B cell (primary cell): ENCODE measurements around the gene KRTAP10-3. TPM values are rescaled to one million over a fixed set of nuclear protein-coding genes. Genes with fewer than 3 reads are reported as not detected.

Source experiments
- ATAC-seq: fragments of 200-7000 bp; cut with Tn5 transposase; one replicate; pipeline ENCODE4 v1.10.0; 2021; ENCODE audit warnings: low read depth, mild to moderate bottlenecking, moderate number of reproducible peaks, moderate library complexity
- CTCF ChIA-PET: fragments of 350-600 bp; sonication (Branson Sonifier 250); formaldehyde crosslinking; loops from one replicate; lab custom pipeline; 2021; ENCODE audit warnings: antibody characterized with exemption, inconsistent platforms; lab: Charles Lee
- POLR2A ChIA-PET: fragments of 350-600 bp; sonication (Branson Sonifier 250); formaldehyde crosslinking; loops from one replicate; lab custom pipeline; 2021; ENCODE audit warnings: antibody characterized with exemption; lab: Charles Lee
- DNase-seq: peaks from one replicate; pipeline ENCODE4 v3.0.0; 2013
- H2AFZ ChIP-seq: 2 replicates; pipeline ENCODE4 v1.6.1; 2012; ENCODE audit warnings: mild to moderate bottlenecking, low read depth, low read length; ENCODE audit not compliant: insufficient read depth, poor library complexity, severe bottlenecking
- H3K27ac ChIP-seq, 2 donors: 1 replicate in 1 of 2; 2 replicates in 1 of 2; pipeline ENCODE4 v1.5.1; 2012 to 2013; ENCODE audit warnings: low read length in 2 of 2, mild to moderate bottlenecking in 2 of 2, moderate library complexity in 1 of 2
- H3K27me3 ChIP-seq, 4 experiments: fragments of 200-600 bp in 1 of 4; sonication (generic) in 1 of 4; replicated peaks in 1 of 4; 1 replicate in 2 of 4; 2 replicates in 2 of 4; pipeline versions ENCODE4 v1.6.1 to v1.7.0; 2013 to 2016; ENCODE audit warnings: low read length in 3 of 4, mild to moderate bottlenecking in 2 of 4, mixed read lengths in 1 of 4, moderate library complexity in 1 of 4; ENCODE audit not compliant: insufficient read depth in 4 of 4, control insufficient read depth in 3 of 4; ENCODE audit errors: control extremely low read depth in 1 of 4
- H3K36me3 ChIP-seq, 2 experiments: replicated peaks in 1 of 2; 1 replicate in 1 of 2; 2 replicates in 1 of 2; pipeline versions ENCODE4 v1.6.1 to v1.7.1; 2013; ENCODE audit warnings: low read length in 1 of 2; ENCODE audit not compliant: insufficient read depth in 2 of 2, control insufficient read depth in 1 of 2; ENCODE audit errors: control extremely low read depth in 1 of 2, extremely low read depth in 1 of 2
- H3K4me1 ChIP-seq, 2 donors: fragments of 200-600 bp in 1 of 2; sonication (generic) in 1 of 2; 1 replicate in 1 of 2; 2 replicates in 1 of 2; pipeline versions ENCODE4 v1.5.1 to v1.6.1; 2013 to 2017; ENCODE audit warnings: low read length in 2 of 2; ENCODE audit not compliant: control insufficient read depth in 2 of 2, insufficient read depth in 2 of 2
- H3K4me2 ChIP-seq: replicated peaks from 2 replicates; pipeline ENCODE3; 2012; ENCODE audit warnings: mild to moderate bottlenecking, low read depth, low read length; ENCODE audit not compliant: poor library complexity, severe bottlenecking
- H3K4me3 ChIP-seq, 5 experiments: fragments of 200-600 bp in 1 of 5; sonication (generic) in 1 of 5; 1 replicate in 3 of 5; 2 replicates in 2 of 5; pipeline versions ENCODE4 v1.5.1 to v1.7.0; 2011 to 2016; ENCODE audit warnings: low read length in 4 of 5, mild to moderate bottlenecking in 4 of 5, low read depth in 2 of 5, control low read depth in 1 of 5, moderate library complexity in 1 of 5; ENCODE audit not compliant: insufficient read depth in 1 of 5; ENCODE audit errors: control extremely low read depth in 1 of 5, extremely low read depth in 1 of 5
- H3K79me2 ChIP-seq: fragments of 200-600 bp; sonication (generic); one replicate; pipeline ENCODE4 v1.6.0; 2016; ENCODE audit warnings: low read length; ENCODE audit not compliant: control insufficient read depth, insufficient read depth
- H3K9ac ChIP-seq: fragments of 200-600 bp; sonication (generic); 2 replicates; pipeline ENCODE4 v1.6.1; 2017; ENCODE audit warnings: mild to moderate bottlenecking, low read length, moderate library complexity
- H3K9me3 ChIP-seq, 3 donors: one replicate each; pipeline versions ENCODE4 v1.6.1 to v1.7.1; 2013; ENCODE audit warnings: low read length in 2 of 3; ENCODE audit not compliant: control insufficient read depth in 2 of 3, insufficient read depth in 1 of 3; ENCODE audit errors: control extremely low read depth in 1 of 3
- H4K20me1 ChIP-seq: 2 replicates; pipeline ENCODE4 v1.6.0; 2012; ENCODE audit warnings: mild to moderate bottlenecking, low read length; ENCODE audit not compliant: insufficient read depth, control insufficient read depth, poor library complexity, severe bottlenecking
- H3K27ac Mint-ChIP-seq: one replicate; pipeline ENCODE4 v1.8.0; 2021; ENCODE audit warnings: mixed read lengths
- H3K27me3 Mint-ChIP-seq: one replicate; pipeline ENCODE4 v1.8.0; 2021; ENCODE audit warnings: mixed read lengths
- H3K4me1 Mint-ChIP-seq: one replicate; pipeline ENCODE4 v1.8.0; 2021; ENCODE audit warnings: mixed read lengths
- H3K4me3 Mint-ChIP-seq: one replicate; pipeline ENCODE4 v1.8.0; 2021; ENCODE audit warnings: mixed read lengths
- H3K9me3 Mint-ChIP-seq: one replicate; pipeline ENCODE4 v1.8.0; 2022; ENCODE audit warnings: mixed read lengths; ENCODE audit not compliant: insufficient read depth
- CTCF ChIP-seq: fragments of 200-600 bp; IDR thresholded peaks from one replicate; pipeline ENCODE4 v1.8.0; 2022; ENCODE audit warnings: antibody characterized with exemption, mild to moderate bottlenecking
- EZH2 ChIP-seq: IDR thresholded peaks from 2 replicates; pipeline ENCODE4 v1.6.1; 2012; ENCODE audit warnings: borderline replicate concordance, low read depth, mild to moderate bottlenecking, moderate library complexity, low read length; ENCODE audit not compliant: insufficient read depth, poor library complexity, severe bottlenecking
- WGBS: methylation state at CpG from one replicate; pipeline ENCODE4 v1.1.5; 2013; ENCODE audit warnings: missing lambda C conversion rate; ENCODE audit not compliant: insufficient coverage; 5-methylcytosine and 5-hydroxymethylcytosine counted together
- intact Hi-C: fragments of 100-400 bp; cut with micrococcal nuclease; formaldehyde crosslinking; loops from one replicate; pipeline ENCODE4 v1.10.0; 2022
- polyA plus RNA-seq: library from polyadenylated mRNA; depleted of rRNA; stranded (reverse); fragments of >200 nt; gene quantifications from 2 replicates; pipeline ENCODE4 v1.2.3, GENCODE V29; 2012
- total RNA-seq, 2 donors: library from RNA; stranded (reverse); fragments of 120-200 nt in 1 of 2; gene quantifications; 1 replicate in 1 of 2; 2 replicates in 1 of 2; pipeline versions ENCODE4 v1.2.3 to v1.2.4, GENCODE V29; 2013 to 2022

The KRTAP10-3 gene
- total and polyA plus RNA-seq, 2 donors (not counting 1 experiment from before 2014, with no cell fraction given) = 0.40 TPM; not detected in 1

- H3K4me1 Mint-ChIP-seq = no peaks in the 10 kb centered on the region
- ChIA-PET POLR2A (no interaction called here), CTCF (no interaction called here)
- Histone ChIP-seq H3K9ac (no peak overlapping the region), H3K4me2 (no peak overlapping the region), H4K20me1 (no peaks in the 10 kb centered on the region), H3K79me2 (no peaks in the 10 kb centered on the region), H3K27me3 (peaks cover 0 to 17% (median 3%) of the 10 kb centered on the region in 4 experiments), H3K9me3 (peaks cover 0 to 4% (median 0%) of the 10 kb centered on the region in 3 donors), H3K36me3 (no peaks in the 10 kb centered on the region), H3K4me1 (no peaks in the 10 kb centered on the region), H3K4me3 (no peak overlapping the region), H3K27ac (no peak overlapping the region), H2AFZ (no peak overlapping the region)
- 100% methylated on average over 2 of the region's 2 CpGs for WGBS
- TF ChIP-seq CTCF (no peak), EZH2 (no peak)
- H3K27ac Mint-ChIP-seq = no peak overlapping the region
- H3K9me3 Mint-ChIP-seq = peaks cover 2% of the 10 kb centered on the region
- H3K4me3 Mint-ChIP-seq = no peak overlapping the region
- intact Hi-C loops = no loop called here
- DNase-seq (no peak), ATAC-seq (no peak)
- peaks cover 48% of the 10 kb centered on the region for H3K27me3 Mint-ChIP-seq
Observed at GRCh38 chr21:44589094-44589493, 30.5 kb upstream of the KRTAP10-3 start.

- CTCF ChIA-PET = no interaction called here
- Mint-ChIP-seq H3K27me3 (peaks cover 53% of the 10 kb centered on the region), H3K9me3 (peaks cover 6% of the 10 kb centered on the region), H3K4me3 (no peak overlapping the region), H3K4me1 (no peaks in the 10 kb centered on the region), H3K27ac (no peak overlapping the region)
- Histone ChIP-seq H3K9me3 (peaks cover 3 to 19% (median 15%) of the 10 kb centered on the region in 3 donors), H3K27ac (no peak overlapping the region), H4K20me1 (no peaks in the 10 kb centered on the region), H2AFZ (no peak overlapping the region), H3K79me2 (no peaks in the 10 kb centered on the region), H3K27me3 (peaks cover 0 to 18% (median 5%) of the 10 kb centered on the region in 4 experiments), H3K36me3 (no peaks in the 10 kb centered on the region), H3K9ac (no peak overlapping the region), H3K4me1 (no peaks in the 10 kb centered on the region), H3K4me2 (no peak overlapping the region), H3K4me3 (no peak overlapping the region)
- ATAC-seq (no peak), DNase-seq (no peak)
- POLR2A ChIA-PET = no interaction called here
- TF ChIP-seq EZH2 (no peak), CTCF (no peak)
- intact Hi-C loops = no loop called here
- whole genome bisulfite sequencing = 94% methylated on average over 3 of the region's 3 CpGs
Observed at GRCh38 chr21:44585892-44586291, 27.3 kb upstream of the KRTAP10-3 start.
